HepG2 (cell line): ENCODE results near the gene SERPINA3. TPM values are rescaled to one million over a fixed set of nuclear protein-coding genes. Genes with fewer than 3 reads are reported as not detected.
A peak's percentile ranks its signal among the peaks of the same experiment; 100 is the strongest.

ENCODE experiments used
- ARNT2 ChIP-seq: sonication (generic); formaldehyde crosslinking; IDR thresholded peaks from 2 replicates; pipeline ENCODE4 v1.8.0; 2022; ENCODE audit warnings: mild to moderate bottlenecking, low read depth, missing genetic modification reagents, moderate library complexity
- ATF4 ChIP-seq, 2 experiments: fragments of 450-650 bp in 1 of 2; sonication (generic) in 1 of 2; formaldehyde crosslinking; IDR thresholded peaks; 2 replicates each; pipeline versions ENCODE4 v1.5.0 to v1.8.0; 2020 to 2022; ENCODE audit warnings: mild to moderate bottlenecking in 1 of 2, missing genetic modification reagents in 1 of 2
- BATF2 ChIP-seq: sonication (generic); formaldehyde crosslinking; IDR thresholded peaks from 2 replicates; pipeline ENCODE4 v1.8.0; 2022; ENCODE audit warnings: mild to moderate bottlenecking, missing genetic modification reagents, moderate library complexity
- DPF2 ChIP-seq: sonication (generic); formaldehyde crosslinking; IDR thresholded peaks from 2 replicates; pipeline ENCODE4 v1.4.0; 2020; ENCODE audit warnings: mild to moderate bottlenecking, low read depth, missing genetic modification reagents, borderline replicate concordance
- PCBP1 ChIP-seq: fragments of 200-400 bp; formaldehyde crosslinking; IDR thresholded peaks from 2 replicates; pipeline ENCODE4 v1.6.1; 2017; ENCODE audit warnings: mild to moderate bottlenecking, low read depth, low read length, borderline replicate concordance
- PLRG1 ChIP-seq: fragments of 450-650 bp; conservative IDR thresholded peaks from 2 replicates; pipeline ENCODE4 v1.6.1; 2016
- RARG ChIP-seq: sonication (generic); formaldehyde crosslinking; IDR thresholded peaks from 2 replicates; pipeline ENCODE4 v1.4.0; 2020; ENCODE audit warnings: low read depth, mild to moderate bottlenecking, missing genetic modification reagents
- RFXAP ChIP-seq: sonication (generic); formaldehyde crosslinking; IDR thresholded peaks from 2 replicates; pipeline ENCODE4 v1.4.0; 2020; ENCODE audit warnings: missing genetic modification reagents, borderline replicate concordance
- SAP130 ChIP-seq: IDR thresholded peaks from 2 replicates; pipeline ENCODE4 v1.6.1; 2016; ENCODE audit warnings: low read depth
- TEAD3 ChIP-seq: optimal IDR thresholded peaks from 2 replicates; pipeline ENCODE3; 2016; ENCODE audit warnings: borderline replicate concordance
- TMF1 ChIP-seq: sonication (generic); formaldehyde crosslinking; IDR thresholded peaks from 2 replicates; pipeline ENCODE4 v1.8.1; 2022; ENCODE audit warnings: low read depth, missing genetic modification reagents
- USF2 ChIP-seq, 2 experiments: sonication (generic) in 1 of 2; formaldehyde crosslinking in 1 of 2; IDR thresholded peaks; 2 replicates each; pipeline versions ENCODE4 v1.5.1 to v1.6.1; 2011 to 2020; ENCODE audit warnings: borderline replicate concordance in 1 of 2, low read depth in 1 of 2, low read length in 1 of 2, mild to moderate bottlenecking in 1 of 2, missing genetic modification reagents in 1 of 2, moderate library complexity in 1 of 2
- ZBTB25 ChIP-seq: IDR thresholded peaks from 2 replicates; pipeline ENCODE4 v1.6.1; 2018; ENCODE audit warnings: missing genetic modification reagents
- ZKSCAN8 ChIP-seq: IDR thresholded peaks from 2 replicates; pipeline ENCODE4 v1.6.1; 2016; ENCODE audit warnings: borderline replicate concordance, missing genetic modification reagents, missing compliant biosample characterization
- ZNF317 ChIP-seq: sonication (generic); formaldehyde crosslinking; IDR thresholded peaks from 2 replicates; pipeline ENCODE4 v1.5.0; 2020; ENCODE audit warnings: mild to moderate bottlenecking, missing genetic modification reagents
- ZNF33A ChIP-seq: sonication (generic); formaldehyde crosslinking; IDR thresholded peaks from 2 replicates; pipeline ENCODE4 v1.5.1; 2020; ENCODE audit warnings: missing genetic modification reagents, mild to moderate bottlenecking, moderate library complexity, borderline replicate concordance
- ZNF678 ChIP-seq: sonication (generic); formaldehyde crosslinking; IDR thresholded peaks from 2 replicates; pipeline ENCODE4 v1.4.0; 2020; ENCODE audit warnings: mild to moderate bottlenecking, missing genetic modification reagents
- ZNF782 ChIP-seq: sonication (generic); formaldehyde crosslinking; IDR thresholded peaks from 2 replicates; pipeline ENCODE4 v1.4.0; 2020; ENCODE audit warnings: missing genetic modification reagents, mild to moderate bottlenecking, borderline replicate concordance
- polyA plus RNA-seq, 8 experiments: library from polyadenylated mRNA; depleted of rRNA in 3 of 8; stranded (reverse) in 7 of 8; unstranded in 1 of 8; fragments of >200 nt; fragmentation: Illumina TruSeq in 4 of 8; extraction: Trizol in 4 of 8; gene quantifications; 2 replicates each; pipeline versions ENCODE4 v1.2.1 to v1.2.3, GENCODE V29; 2011 to 2016; ENCODE audit warnings: low read depth in 4 of 8, missing spikeins in 1 of 8, mixed read lengths in 1 of 8; ENCODE audit not compliant: insufficient read depth in 1 of 8
- total RNA-seq, 5 experiments: library from RNA; depleted of rRNA; stranded (reverse); fragments of >200 nt; fragmentation: Illumina TruSeq; extraction: Trizol; gene quantifications; 2 replicates each; pipeline ENCODE4 v1.2.3, GENCODE V29; 2016; ENCODE audit warnings: low read depth in 1 of 5
- TF ChIP-seq, protein P1 (sequence below): sonication (generic); formaldehyde crosslinking; IDR thresholded peaks from 2 replicates; pipeline ENCODE4 v1.8.0; 2023; ENCODE audit warnings: mild to moderate bottlenecking, missing genetic modification reagents

Gene SERPINA3
- total and polyA plus RNA-seq, 2 of the 13 experiments (the other 11 are each of a cell fraction or from before 2014, with no cell fraction given) = 825 to 2,200 TPM

GRCh38 chr14:94581127-94581999, 30.8 kb upstream of the SERPINA3 start, which contains the start of gene SERPINA5 (continued):
- no peak for TF ChIP-seq BATF2 (CRISPR knock-in tag)
- TF ChIP-seq ZNF782 (CRISPR knock-in tag) = no peak
- TF ChIP-seq PCBP1 = no peak
- TF ChIP-seq ZNF678 = no peak
- TF ChIP-seq ZNF317 = peak; percentile 26; the same call in 1 of the 2 replicates
- TF ChIP-seq PLRG1 = no peak
- TF ChIP-seq ZKSCAN8 (CRISPR knock-in tag) = no peak
- TF ChIP-seq DPF2 (CRISPR knock-in tag) = no peak
- TF ChIP-seq ZNF33A (CRISPR knock-in tag) = no peak
- no peak for TF ChIP-seq USF2 (IDR thresholded peaks at IDR 0.05; ENCODE audit: low read depth, low read length)
- peak; percentile 67; the same call in 1 of the 2 replicates for TF ChIP-seq USF2 (CRISPR knock-in tag; IDR thresholded peaks at IDR 0.05; ENCODE audit: borderline replicate concordance)
- peak; percentile 85 for TF ChIP-seq SAP130 (CRISPR knock-in tag)
- no peak for TF ChIP-seq RFXAP (CRISPR knock-in tag)
- TF ChIP-seq TMF1 (CRISPR knock-in tag) = 0 out of 2 replicates have a peak, but pooled peaks have one; percentile 55
- no peak; the same call in none of the 2 replicates for TF ChIP-seq ARNT2 (CRISPR knock-in tag)
- TF ChIP-seq, protein P1, sequence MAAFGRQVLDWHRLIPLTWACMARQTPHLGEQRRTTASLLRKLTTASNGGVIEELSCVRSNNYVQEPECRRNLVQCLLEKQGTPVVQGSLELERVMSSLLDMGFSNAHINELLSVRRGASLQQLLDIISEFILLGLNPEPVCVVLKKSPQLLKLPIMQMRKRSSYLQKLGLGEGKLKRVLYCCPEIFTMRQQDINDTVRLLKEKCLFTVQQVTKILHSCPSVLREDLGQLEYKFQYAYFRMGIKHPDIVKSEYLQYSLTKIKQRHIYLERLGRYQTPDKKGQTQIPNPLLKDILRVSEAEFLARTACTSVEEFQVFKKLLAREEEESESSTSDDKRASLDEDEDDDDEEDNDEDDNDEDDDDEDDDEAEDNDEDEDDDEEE = 0 out of 2 replicates have a peak, but pooled peaks have one; percentile 41
- peak; percentile 67 for TF ChIP-seq TEAD3 (CRISPR knock-in tag)
- no peak for TF ChIP-seq RARG (CRISPR knock-in tag)
- TF ChIP-seq ATF4 (CRISPR knock-in tag; IDR thresholded peaks at IDR 0.05) = peak in 1 of 2 experiments; percentile 16; a peak in 1 of 4 replicates
- peak; percentile 38; the same call in 1 of the 2 replicates for TF ChIP-seq ZBTB25 (CRISPR knock-in tag)
